Nephron (organoid): Measurements from ENCODE around the gene CKMT1B.
"Not testable (repeated sequence)": the region's sequence is repeated elsewhere in the genome, so short reads cannot be mapped to it uniquely, and the experiment has no call there.

Experiments used
- H3K27ac Mint-ChIP-seq, 3 experiments: 2 replicates each; pipeline ENCODE4 v1.8.0; 2020; ENCODE audit warnings: mixed read lengths in 3 of 3, mild to moderate bottlenecking in 2 of 3, moderate library complexity in 1 of 3
- H3K27me3 Mint-ChIP-seq: 2 replicates; pipeline ENCODE4 v1.8.0; 2021; ENCODE audit warnings: low read depth, mild to moderate bottlenecking, moderate library complexity, mixed read lengths
- H3K36me3 Mint-ChIP-seq: 2 replicates; pipeline ENCODE4 v1.8.0; 2020; ENCODE audit warnings: low read depth, mixed read lengths
- H3K4me1 Mint-ChIP-seq: 2 replicates; pipeline ENCODE4 v1.8.0; 2020; ENCODE audit warnings: mixed read lengths
- H3K4me3 Mint-ChIP-seq, 3 experiments: 2 replicates each; pipeline ENCODE4 v1.8.0; 2020; ENCODE audit warnings: mild to moderate bottlenecking in 3 of 3, mixed read lengths in 3 of 3, moderate library complexity in 2 of 3
- H3K9me3 Mint-ChIP-seq: 2 replicates; pipeline ENCODE4 v1.8.0; 2020; ENCODE audit warnings: mixed read lengths
- CTCF ChIP-seq, 3 experiments: fragments of 200-600 bp; sonication (generic); IDR thresholded peaks; one replicate each; pipeline ENCODE4 v1.5.0; 2021; ENCODE audit warnings: antibody characterized with exemption in 3 of 3; ENCODE audit not compliant: unreplicated experiment in 3 of 3

The CKMT1B gene

GRCh38 chr15:43593328-43594190 lies at the start of gene CKMT1B:
TSS of gene CKMT1B (plus strand) at chr15:43594027. CDS start at chr15:43594219, 192 bp downstream.
- H3K27ac Mint-ChIP-seq, H3K9me3 Mint-ChIP-seq, H3K36me3 Mint-ChIP-seq, H3K4me3 Mint-ChIP-seq, H3K4me1 Mint-ChIP-seq: not testable (repeated sequence)
- peaks cover 15% of the 10 kb centered on the region for H3K27me3 Mint-ChIP-seq

- Mint-ChIP-seq H3K27ac (no peak overlapping the region), H3K4me3 (no peak overlapping the region), H3K4me1 (no peaks in the 10 kb centered on the region), H3K9me3 (peaks cover 16% of the 10 kb centered on the region), H3K27me3 (no peaks in the 10 kb centered on the region), H3K36me3 (peaks cover 29% of the 10 kb centered on the region)
- no peak for TF ChIP-seq CTCF (IDR thresholded peaks at IDR 0.05; ENCODE audit: unreplicated experiment in 3 of 3)
These were observed 49.6 kb upstream of the CKMT1B start for GRCh38 chr15:43544266-43544665.

- H3K36me3 Mint-ChIP-seq, result peaks cover 26% of the 10 kb centered on the region
- peaks cover 16% of the 10 kb centered on the region for H3K9me3 Mint-ChIP-seq
- H3K27ac Mint-ChIP-seq, result no peak overlapping the region
- H3K4me3 Mint-ChIP-seq, result no peak overlapping the region
- no peaks in the 10 kb centered on the region for H3K4me1 Mint-ChIP-seq
- no peak for TF ChIP-seq CTCF (IDR thresholded peaks at IDR 0.05; ENCODE audit: unreplicated experiment in 3 of 3)
- no peaks in the 10 kb centered on the region for H3K27me3 Mint-ChIP-seq
These were observed 48.4 kb upstream of the CKMT1B start for GRCh38 chr15:43545426-43545825.

- Mint-ChIP-seq H3K9me3 (peaks cover 13% of the 10 kb centered on the region), H3K4me1 (no peaks in the 10 kb centered on the region), H3K27me3 (peaks cover 3% of the 10 kb centered on the region), H3K4me3 (no peak overlapping the region), H3K36me3 (peaks cover 38% of the 10 kb centered on the region), H3K27ac (no peak overlapping the region)
- TF ChIP-seq CTCF (IDR thresholded peaks at IDR 0.05; ENCODE audit: unreplicated experiment in 3 of 3), result no peak
These were observed 46.3 kb upstream of the CKMT1B start for GRCh38 chr15:43547539-43547938.

- H3K4me3 Mint-ChIP-seq, result no peak overlapping the region
- no peak for TF ChIP-seq CTCF (IDR thresholded peaks at IDR 0.05; ENCODE audit: unreplicated experiment in 3 of 3)
- H3K36me3 Mint-ChIP-seq, result peaks cover 36% of the 10 kb centered on the region
- no peak overlapping the region for H3K27ac Mint-ChIP-seq
- no peaks in the 10 kb centered on the region for H3K4me1 Mint-ChIP-seq
- peaks cover 3% of the 10 kb centered on the region for H3K27me3 Mint-ChIP-seq
- peaks cover 8% of the 10 kb centered on the region for H3K9me3 Mint-ChIP-seq
These were observed 43.1 kb upstream of the CKMT1B start for GRCh38 chr15:43550527-43551363.

GRCh38 chr15:43552256-43552655 lies 41.6 kb upstream of the CKMT1B start:
- Mint-ChIP-seq H3K4me3 (no peak overlapping the region), H3K9me3 (peaks cover 3% of the 10 kb centered on the region), H3K36me3 (peaks cover 23% of the 10 kb centered on the region), H3K27me3 (peaks cover 3% of the 10 kb centered on the region), H3K4me1 (no peaks in the 10 kb centered on the region), H3K27ac (no peak overlapping the region)
- TF ChIP-seq CTCF (IDR thresholded peaks at IDR 0.05; ENCODE audit: unreplicated experiment in 3 of 3), result no peak
